ENCODE data around the gene PTP4A2.

The PTP4A2 gene

GRCh38 chr1:31857863-31858262, 80.3 kb downstream of the PTP4A2 start:
- H3K9ac ChIP-seq (ENCODE audit: low read depth, low read length, poor library complexity, severe bottlenecking) = no peak overlapping the region
- H3K79me2 ChIP-seq (ENCODE audit: insufficient read depth, low read length) = no peaks in the 10 kb centered on the region
- H3K4me1 ChIP-seq (ENCODE audit: insufficient read depth, low read length, poor library complexity, severe bottlenecking) = no peaks in the 10 kb centered on the region
- TF ChIP-seq EZH2phosphoT487 (IDR thresholded peaks at IDR 0.05; ENCODE audit: borderline replicate concordance) (no peak), CTCF (conservative IDR thresholded peaks at IDR 0.05; ENCODE audit: low read length) (no peak)
- no peaks in the 10 kb centered on the region for H3F3A ChIP-seq (ENCODE audit: low read depth)
- no peak overlapping the region for H2AFZ ChIP-seq (ENCODE audit: low read length)
- H3K9me3 ChIP-seq (ENCODE audit: insufficient read depth, low read depth, low read length) = no peaks in the 10 kb centered on the region
- H3K36me3 ChIP-seq (ENCODE audit: insufficient read depth, low read length) = no peaks in the 10 kb centered on the region
- H3K4me3 ChIP-seq (ENCODE audit: low read length, poor library complexity, severe bottlenecking) = no peak overlapping the region
- H3K9me2 ChIP-seq (replicated peaks; ENCODE audit: low read depth, low read length) = no peaks in the 10 kb centered on the region
- H3K27me3 ChIP-seq (ENCODE audit: insufficient read depth, low read length, poor library complexity, severe bottlenecking) = no peaks in the 10 kb centered on the region
- no peaks in the 10 kb centered on the region for H4K20me1 ChIP-seq (ENCODE audit: insufficient read depth, low read length, poor library complexity, severe bottlenecking)
- no peak overlapping the region for H3K4me2 ChIP-seq (ENCODE audit: low read depth, low read length, poor library complexity, severe bottlenecking)
